Measurements from ENCODE around the gene HOXC5.

Gene HOXC5

DNA sequence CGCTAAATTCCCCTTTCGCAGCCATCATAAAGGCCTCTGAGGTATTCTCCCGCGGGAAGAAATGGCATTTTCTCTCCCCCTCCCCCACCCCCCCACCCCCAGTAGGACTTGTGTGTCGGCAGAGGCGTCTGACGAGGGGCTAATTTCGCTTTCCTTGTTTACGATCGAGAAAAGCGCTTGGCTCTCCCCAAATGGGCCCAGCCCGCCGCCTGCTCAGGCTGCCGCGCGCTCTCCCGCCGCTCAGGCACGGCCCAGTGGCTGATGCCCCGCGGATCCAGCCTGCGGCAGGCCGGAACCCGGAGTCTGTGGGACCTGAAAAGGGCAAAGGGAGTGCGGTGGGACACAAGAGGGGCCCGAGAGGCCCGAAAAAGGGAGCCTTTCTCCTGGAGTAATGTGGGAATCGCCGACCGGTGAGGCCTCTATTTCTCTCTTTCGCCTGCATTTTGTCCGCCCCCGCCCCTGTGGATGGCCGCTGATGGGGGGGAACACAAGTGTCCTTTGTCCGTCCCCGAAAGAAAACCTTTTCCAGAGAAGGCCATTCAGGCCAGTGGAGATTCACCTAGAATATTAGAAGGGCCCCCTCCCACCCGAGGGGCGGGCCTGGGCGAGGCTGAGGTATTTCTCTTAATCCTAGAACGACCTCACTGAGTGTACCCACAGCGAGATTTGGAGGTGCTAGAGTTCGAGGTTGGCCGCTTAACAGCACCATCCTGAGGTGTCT, 13.6 kb upstream of the HOXC5 start:
- no peak for DNase-seq (ENCODE audit: low read depth in 3 of 3, low spot score in 1 of 3)

DNA sequence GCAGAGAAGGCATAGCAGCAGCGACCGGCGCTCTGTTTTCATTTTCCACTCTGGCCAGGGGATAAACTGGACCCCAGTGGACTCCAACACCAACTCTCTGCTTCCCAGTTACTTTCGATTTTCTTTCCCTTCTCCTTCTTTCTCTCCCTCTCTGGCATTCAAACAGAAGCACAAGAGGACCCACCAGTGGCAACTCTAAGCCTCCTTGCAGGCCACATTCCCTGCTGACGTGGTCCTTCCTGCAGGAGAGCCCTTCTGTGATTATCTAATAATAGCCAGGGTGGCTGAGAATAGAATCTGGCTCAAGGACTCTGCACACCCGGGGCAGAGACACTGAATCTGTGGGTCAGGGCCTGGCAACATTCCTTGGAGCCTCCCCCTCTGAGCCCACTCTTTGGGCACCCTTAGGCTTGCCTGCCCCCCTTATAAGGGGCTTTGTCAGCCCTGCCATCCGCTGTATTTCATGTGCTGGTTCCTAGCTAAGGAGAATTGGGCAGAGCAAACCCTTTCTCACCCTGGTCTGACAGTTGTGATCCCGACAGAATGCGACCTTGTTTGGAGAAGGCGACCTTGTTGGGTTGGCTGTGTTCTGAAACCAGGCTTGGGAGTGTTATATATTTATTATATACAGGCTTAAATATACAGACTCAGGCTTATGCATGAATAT, 12.8 kb upstream of the HOXC5 start:
- no peak for DNase-seq (ENCODE audit: low read depth in 3 of 3, low spot score in 1 of 3)

DNA sequence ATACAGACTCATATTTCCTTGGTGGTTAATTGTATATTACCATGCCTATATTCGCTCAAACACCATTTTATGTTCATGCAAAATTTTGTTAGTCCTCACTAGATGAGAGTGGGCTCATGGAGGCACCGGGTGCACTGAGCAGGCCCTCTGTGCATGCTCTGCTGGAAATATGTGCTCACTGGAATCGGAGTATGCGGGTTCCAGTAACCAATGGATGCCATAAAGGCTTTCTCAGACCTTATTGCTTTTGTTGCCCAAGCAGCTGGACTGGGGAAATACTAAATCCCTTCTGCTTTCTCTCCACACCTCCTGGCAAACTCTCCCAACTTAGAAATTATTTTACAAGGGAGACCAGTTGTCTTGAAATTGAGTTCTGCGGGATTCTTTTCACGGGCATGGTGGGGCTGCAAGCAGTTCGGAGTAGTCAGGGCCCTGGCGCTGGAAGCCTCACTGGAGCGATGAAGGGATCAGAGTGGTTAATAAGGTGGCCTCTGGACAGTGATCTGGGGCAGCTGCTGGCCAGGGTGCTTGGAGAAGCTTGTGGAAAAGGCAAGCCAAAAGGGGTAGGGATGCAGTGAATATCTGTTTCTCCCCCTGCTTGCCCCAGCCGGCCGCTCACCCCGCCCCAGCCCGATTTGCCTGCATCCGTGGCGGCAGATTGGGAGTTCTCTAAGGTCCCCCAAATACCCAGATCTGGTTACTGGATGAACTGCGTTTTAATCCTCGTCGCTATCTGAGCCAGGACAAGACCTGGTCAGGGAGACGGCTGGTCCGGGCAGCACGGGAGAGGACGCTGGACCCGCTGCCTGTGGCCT, 12.1 kb upstream of the HOXC5 start:
- DNase-seq (ENCODE audit: low read depth in 3 of 3, low spot score in 1 of 3), result no peak

DNA sequence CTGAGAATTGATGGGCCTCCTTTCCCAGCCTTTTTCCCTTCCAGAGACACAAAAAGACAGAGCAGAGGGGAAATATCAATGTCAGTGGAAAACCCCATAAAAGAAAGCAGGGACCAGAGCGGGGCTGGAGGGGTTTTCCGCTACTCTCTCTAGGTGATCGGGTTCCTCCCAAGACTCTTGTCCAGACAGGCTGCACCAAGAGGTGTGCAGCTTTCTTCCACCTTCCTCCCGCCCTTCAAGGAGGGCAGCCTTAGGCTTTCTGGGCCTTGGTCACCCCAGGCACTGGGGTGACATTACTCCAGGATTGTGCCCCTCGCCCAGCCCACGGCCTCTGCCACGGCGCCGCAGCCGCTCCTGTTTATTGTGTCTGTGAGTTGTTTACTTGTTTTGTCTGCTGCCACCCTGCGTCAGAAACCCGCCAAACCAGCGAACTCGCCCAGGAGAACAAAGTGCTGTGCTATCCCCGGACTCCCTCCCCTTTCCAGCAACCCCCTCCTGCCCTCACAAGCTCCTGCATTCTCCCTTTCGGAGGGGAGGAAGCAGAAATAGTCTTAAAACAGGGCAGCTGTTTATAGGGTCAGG, 11.3 kb upstream of the HOXC5 start:
- no peak for DNase-seq (ENCODE audit: low read depth in 3 of 3, low spot score in 1 of 3)

DNA sequence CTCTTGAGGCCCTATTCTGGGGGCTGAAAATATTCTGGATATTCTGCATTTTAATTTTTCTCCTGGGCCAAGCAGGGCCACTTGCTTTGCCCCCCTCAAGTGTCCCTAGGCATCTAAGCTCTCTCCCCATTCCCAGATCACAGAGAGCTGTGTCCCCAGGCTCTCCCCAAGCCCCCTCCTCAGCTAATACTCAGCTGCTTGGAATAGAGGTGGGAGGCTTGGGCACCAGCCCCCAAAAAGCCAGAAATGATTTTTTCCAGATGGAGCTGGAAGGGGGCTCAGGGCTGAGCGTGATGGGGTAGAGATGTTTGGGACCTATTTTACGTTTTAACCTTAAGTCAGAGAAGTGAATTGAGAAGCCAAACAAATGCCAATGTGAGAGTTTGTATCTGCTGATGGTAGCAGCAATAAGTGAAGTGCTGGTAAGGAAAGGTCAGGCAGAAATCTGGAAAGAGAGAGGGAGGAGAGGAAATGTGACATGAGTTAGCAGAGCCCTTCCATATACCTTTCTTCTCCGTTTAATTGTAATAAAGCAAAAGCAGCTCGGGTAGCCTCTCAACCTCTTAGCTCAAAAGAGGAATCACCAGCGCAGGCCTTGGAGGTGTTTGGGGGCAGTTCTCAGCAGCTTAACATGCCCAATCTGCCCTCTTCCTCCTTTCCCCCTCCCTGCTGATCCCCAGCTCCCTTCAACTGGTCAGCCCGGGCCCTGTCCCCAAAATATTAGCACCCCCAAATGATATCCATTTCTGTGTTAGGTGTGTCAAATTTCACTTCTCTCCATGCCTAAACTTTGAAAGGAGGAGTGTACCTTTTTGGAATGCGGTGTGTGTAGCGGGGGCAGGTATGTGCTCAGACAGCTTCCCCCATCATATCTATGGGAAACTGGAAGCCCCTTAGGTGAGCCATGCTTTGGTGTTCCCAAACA, 9.6 kb upstream of the HOXC5 start:
- DNase-seq (ENCODE audit: low read depth in 3 of 3, low spot score in 1 of 3), result no peak

DNA sequence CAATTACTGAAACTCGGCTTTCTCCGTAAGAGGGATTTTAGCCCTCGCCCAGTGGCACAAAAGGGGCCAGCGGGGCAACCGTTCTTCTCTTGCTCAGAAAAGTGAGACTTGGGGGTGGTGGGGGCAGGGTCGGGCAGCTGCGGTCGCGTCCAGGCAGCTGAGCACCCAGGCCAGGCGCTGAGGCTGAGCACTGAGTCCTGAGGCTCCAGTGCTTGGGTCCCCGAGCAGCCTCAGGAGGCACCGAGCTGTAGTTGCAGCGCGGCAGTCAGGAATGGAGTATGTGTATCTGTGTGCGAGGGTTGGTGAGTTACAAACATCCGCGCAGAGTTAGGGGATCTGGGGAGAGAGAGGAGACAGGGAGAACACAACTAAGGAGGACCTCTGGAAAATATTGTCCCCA, 8.7 kb upstream of the HOXC5 start:
- no peak for DNase-seq (ENCODE audit: low read depth in 3 of 3, low spot score in 1 of 3)

DNA sequence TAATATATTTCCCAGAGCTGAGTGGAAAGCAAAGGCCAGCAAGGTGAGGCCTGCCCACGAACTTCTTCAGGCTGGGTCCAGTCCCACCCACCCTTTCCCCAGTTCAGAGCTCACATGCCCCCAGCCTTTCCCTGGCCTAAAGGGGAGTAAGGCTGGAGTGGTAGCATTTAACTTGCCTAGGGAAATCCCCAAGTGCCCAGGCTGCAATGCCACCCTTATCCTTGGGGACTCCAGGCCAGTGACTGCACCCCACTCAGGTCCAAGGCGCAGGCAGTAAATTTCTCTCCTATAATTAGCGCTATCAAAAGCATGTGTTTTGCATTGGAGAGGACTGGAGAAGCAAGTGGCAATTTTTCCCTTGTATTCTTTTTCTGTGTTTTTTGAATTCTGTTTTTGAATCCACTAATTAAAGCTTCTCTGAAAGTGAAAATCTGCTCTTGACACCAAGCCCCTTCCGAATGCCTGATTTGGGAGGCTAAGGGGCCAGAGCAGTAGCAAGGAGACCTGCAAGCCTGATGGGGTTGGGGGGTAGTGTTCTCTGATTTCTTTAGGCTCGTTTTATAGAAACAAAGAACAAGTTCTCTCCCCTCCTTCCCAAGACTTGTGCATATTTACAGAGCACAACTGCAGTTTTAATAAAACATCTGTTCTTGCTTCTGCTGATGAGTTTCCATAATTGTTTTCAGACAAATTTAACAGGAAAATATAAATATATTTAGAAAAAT, 8.1 kb upstream of the HOXC5 start:
- no peak for DNase-seq (ENCODE audit: low read depth in 3 of 3, low spot score in 1 of 3)

DNA sequence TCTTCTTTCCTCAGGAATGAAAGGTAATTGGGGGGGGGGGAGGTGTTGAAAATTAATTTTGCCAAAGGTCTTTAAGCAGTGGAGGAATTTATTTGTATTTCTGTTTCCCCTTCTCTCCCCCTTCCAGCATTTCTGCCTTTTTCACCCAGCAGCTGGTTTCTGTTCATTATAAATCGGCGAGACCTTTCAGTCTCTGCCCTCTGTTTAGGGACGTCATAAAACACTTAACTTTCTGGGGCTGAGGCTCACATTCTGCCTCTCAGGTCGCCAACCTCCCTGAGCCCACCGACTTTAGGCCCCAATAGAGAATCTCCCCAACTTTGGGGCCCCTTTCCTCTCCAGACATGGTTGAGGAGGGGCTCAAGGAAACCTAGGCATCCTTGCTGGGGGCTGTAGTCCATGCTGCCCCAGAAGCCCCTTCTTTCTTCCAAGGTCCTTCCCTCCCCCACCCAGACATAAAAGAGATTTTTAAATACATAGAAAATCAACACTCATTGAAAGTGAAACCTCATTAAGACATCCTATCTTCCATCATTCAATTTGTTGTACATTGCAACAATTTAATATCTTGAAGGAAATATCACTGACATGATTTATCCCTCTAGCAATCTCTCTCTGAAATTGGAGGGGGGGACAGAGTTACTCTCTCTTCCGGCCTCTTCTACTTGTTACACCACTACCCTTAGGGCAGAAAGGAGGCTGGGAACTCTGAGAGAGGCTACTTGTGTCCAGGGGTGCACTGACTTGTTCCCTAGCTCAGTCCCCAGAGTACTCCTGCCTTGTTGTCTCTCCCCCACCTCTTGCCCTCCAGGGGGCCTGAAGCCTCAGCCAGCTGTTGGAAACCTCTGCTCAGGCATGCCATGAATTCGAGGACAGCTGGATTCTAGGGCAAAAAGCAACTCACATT, 7.1 kb upstream of the HOXC5 start:
- no peak for DNase-seq (ENCODE audit: low read depth in 3 of 3, low spot score in 1 of 3)

DNA sequence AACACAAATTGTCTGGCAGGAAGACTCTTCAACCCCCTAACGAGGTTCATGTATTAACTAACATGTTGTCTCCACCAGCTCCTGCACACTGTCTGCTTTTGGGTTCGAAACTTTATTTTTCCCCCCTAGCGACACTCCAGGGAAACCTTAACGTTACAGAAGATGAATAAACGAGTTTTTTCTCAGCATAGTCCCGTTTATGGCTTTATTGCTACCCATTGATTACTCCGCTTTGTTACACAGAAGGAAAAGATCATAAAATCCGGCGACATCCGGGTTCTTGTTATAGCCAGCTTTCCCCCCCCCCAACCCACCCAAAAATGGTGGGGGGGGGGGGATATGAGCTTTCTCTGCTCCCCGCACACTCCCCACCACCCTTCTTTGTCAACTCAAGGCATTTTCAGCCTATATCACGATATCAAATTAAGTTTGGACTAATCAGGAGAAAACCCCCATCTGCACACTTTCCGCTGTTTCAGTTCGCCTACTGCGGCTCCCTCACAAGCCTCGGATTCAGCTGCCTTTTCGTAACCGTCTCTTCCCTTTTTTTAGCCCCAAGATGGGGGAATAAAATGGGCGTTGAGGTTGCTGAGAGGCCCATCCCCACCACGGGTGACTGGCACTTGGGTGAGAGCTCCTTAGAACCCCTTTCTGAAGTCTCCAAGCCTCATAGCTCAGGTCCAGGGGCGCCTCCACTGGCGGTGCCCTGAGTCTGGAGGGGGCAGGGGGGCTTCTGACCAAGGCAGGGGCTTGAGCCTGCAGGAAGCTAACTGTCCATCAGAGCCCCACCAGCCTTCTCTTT, 6.0 kb upstream of the HOXC5 start:
- DNase-seq (ENCODE audit: low read depth in 3 of 3, low spot score in 1 of 3), result no peak

DNA sequence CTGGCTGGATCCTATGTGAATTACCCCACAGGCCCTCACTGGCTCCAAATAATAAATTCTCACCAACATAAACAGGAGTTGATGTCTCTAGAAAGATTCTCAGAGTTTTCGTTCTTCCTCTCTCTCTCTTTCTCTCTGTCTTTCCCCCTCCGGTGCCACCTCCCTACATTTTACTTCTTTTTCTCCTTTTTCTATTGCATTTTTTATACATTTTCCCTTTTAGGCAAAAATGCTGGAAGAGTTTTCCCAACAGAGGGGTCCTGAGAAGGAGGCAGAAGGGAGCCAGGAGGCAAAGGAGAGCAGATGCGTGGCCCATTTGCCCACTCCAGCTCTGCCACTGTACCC, 5.4 kb upstream of the HOXC5 start:
- DNase-seq (ENCODE audit: low read depth in 3 of 3, low spot score in 1 of 3), result no peak

DNA sequence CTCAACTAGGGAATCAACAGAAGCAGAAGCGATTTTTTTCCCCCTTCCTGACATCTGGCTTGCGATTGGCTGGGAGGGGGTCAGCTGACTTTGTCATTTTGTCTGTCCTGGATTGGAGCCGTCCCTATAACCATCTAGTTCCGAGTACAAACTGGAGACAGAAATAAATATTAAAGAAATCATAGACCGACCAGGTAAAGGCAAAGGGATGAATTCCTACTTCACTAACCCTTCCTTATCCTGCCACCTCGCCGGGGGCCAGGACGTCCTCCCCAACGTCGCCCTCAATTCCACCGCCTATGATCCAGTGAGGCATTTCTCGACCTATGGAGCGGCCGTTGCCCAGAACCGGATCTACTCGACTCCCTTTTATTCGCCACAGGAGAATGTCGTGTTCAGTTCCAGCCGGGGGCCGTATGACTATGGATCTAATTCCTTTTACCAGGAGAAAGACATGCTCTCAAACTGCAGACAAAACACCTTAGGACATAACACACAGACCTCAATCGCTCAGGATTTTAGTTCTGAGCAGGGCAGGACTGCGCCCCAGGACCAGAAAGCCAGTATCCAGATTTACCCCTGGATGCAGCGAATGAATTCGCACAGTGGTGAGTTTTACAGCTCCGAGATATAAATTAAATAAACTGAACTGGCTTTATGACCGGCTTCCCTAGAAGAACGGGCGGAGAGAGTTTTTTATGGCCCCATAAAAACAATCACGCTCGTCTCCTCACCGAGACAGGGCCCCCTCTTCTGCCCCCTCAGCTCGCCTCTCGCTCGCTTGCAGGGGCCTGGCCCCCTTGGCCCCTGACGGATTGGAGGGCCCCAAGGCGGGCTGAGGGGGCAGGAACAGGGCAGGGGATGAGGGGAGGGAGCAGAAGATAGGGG, 4.3 kb upstream of the HOXC5 start, which contains the start of gene HOXC6:
HOXC6 (plus strand) TSS at position 127 of the 888 bp plus-strand sequence; CDS start at position 209, 82 bp downstream.
- no peak for DNase-seq (ENCODE audit: low read depth in 3 of 3, low spot score in 1 of 3)

DNA sequence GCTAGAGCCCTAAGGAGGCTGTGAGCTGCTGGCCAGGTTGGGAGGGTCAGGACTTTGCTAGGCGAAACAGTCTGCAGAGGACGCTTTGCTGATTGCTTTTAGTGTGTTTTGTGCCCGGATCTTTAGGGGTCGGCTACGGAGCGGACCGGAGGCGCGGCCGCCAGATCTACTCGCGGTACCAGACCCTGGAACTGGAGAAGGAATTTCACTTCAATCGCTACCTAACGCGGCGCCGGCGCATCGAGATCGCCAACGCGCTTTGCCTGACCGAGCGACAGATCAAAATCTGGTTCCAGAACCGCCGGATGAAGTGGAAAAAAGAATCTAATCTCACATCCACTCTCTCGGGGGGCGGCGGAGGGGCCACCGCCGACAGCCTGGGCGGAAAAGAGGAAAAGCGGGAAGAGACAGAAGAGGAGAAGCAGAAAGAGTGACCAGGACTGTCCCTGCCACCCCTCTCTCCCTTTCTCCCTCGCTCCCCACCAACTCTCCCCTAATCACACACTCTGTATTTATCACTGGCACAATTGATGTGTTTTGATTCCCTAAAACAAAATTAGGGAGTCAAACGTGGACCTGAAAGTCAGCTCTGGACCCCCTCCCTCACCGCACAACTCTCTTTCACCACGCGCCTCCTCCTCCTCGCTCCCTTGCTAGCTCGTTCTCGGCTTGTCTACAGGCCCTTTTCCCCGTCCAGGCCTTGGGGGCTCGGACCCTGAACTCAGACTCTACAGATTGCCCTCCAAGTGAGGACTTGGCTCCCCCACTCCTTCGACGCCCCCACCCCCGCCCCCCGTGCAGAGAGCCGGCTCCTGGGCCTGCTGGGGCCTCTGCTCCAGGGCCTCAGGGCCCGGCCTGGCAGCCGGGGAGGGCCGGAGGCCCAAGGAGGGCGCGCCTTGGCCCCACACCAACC, 3.1 kb upstream of the HOXC5 start:
- no peak for DNase-seq (ENCODE audit: low read depth in 3 of 3, low spot score in 1 of 3)

DNA sequence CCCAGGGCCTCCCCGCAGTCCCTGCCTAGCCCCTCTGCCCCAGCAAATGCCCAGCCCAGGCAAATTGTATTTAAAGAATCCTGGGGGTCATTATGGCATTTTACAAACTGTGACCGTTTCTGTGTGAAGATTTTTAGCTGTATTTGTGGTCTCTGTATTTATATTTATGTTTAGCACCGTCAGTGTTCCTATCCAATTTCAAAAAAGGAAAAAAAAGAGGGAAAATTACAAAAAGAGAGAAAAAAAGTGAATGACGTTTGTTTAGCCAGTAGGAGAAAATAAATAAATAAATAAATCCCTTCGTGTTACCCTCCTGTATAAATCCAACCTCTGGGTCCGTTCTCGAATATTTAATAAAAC, 2.4 kb upstream of the HOXC5 start:
- no peak for DNase-seq (ENCODE audit: low read depth in 3 of 3, low spot score in 1 of 3)

DNA sequence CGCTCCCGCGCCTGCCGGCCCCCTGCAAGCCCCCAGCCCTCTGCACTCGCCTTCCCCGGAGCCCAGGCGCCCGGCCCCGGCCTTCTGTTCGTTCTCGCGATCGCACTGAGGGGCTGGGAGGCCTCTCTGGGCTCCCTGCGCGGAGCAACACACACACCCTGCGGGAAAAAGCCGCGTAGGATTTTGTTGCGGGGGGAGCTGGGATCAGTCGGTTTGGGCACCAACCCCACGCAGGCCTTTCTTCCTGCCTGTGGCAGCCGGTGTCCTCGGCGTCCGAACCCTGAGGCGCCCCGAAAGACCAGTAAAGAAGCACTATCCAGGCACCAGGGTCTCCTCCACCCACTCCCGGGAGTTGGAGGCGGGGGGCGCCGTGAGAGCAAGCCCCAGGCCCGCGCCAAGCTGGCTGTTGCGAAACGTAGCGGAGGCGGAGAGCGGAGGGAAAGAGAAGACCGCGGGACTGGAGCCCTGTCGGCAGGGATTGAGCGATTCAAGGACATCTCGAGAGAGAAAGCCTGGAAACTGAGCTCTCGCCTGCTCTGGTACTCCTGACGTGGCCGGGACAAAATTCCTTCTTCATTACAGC, 1.9 kb upstream of the HOXC5 start:
- DNase-seq (ENCODE audit: low read depth in 3 of 3, low spot score in 1 of 3), result no peak

DNA sequence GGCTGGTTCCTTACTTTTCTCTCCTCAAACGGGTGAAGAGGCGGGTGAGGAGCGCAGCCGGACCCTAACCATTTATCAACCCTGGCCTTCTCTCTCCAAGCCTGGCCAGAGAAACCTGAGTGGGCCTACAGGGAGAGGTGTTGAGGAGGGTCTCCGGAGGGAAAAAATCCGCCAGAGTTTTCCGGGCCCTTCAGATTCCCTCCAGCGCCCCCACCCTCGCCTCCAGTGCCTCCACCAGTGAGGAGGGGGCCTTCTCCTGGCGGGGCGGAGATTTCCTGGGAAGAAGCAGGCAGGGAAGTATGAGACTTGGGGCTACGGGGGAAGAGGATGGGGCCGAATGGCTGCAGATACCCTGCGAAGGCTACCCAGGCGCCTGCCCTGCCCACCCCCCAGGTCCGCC, 1.4 kb upstream of the HOXC5 start:
- no peak for DNase-seq (ENCODE audit: low read depth in 3 of 3, low spot score in 1 of 3)

DNA sequence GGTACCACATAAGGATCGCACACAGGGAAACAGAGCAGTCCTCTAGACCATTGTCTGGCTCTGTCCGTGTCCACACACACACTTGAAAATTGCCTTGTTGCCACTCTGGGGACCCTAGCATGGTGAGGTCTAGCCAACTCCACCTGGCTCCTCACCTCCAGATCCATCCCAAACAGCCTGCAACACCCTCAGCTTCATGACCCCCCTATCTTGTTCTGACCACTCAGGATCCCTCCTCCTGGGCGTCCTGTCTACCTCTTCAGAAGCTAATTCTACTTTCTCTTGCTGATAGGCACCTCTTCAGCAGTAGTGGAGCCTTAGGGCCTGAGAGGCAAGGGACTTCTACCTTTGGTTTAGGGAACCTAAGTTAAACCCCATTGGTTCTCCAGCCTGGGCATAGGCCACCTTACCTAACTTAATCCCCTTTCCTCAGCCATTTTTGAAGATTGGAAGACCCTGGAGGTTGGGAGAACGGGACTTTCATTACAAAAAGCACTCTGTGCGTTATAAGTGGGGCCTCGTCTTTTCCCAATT, 697 bp upstream of the HOXC5 start:
- DNase-seq (ENCODE audit: low read depth in 3 of 3, low spot score in 1 of 3), result no peak

Measured in stimulated activated CD4-positive, alpha-beta T cell treated with anti-CD3 and anti-CD28 coated beads, TNF-alpha, amount 100 ng/mL, for 1 hour (primary cell).